ENCODE measurements around the gene LRRC8C.

Gene LRRC8C

GRCh38 chr1:89668961-89669360 is 36.0 kb downstream of the LRRC8C start:
- H3K27me3 ChIP-seq (ENCODE audit: insufficient read depth, low read length) = no peaks in the 10 kb centered on the region
- H3K79me2 ChIP-seq (ENCODE audit: insufficient read depth, low read length) = no peaks in the 10 kb centered on the region
- H3K4me3 ChIP-seq (ENCODE audit: low read depth, low read length, poor library complexity, severe bottlenecking) = no peak overlapping the region
- no peaks in the 10 kb centered on the region; the same call in 1 of the 2 replicates for H3K36me3 ChIP-seq (ENCODE audit: insufficient read depth, low read length)
- TF ChIP-seq, protein P1, sequence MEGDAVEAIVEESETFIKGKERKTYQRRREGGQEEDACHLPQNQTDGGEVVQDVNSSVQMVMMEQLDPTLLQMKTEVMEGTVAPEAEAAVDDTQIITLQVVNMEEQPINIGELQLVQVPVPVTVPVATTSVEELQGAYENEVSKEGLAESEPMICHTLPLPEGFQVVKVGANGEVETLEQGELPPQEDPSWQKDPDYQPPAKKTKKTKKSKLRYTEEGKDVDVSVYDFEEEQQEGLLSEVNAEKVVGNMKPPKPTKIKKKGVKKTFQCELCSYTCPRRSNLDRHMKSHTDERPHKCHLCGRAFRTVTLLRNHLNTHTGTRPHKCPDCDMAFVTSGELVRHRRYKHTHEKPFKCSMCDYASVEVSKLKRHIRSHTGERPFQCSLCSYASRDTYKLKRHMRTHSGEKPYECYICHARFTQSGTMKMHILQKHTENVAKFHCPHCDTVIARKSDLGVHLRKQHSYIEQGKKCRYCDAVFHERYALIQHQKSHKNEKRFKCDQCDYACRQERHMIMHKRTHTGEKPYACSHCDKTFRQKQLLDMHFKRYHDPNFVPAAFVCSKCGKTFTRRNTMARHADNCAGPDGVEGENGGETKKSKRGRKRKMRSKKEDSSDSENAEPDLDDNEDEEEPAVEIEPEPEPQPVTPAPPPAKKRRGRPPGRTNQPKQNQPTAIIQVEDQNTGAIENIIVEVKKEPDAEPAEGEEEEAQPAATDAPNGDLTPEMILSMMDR (IDR thresholded peaks at IDR 0.05; ENCODE audit: low read length) = no peak
- TF ChIP-seq EZH2 (IDR thresholded peaks at IDR 0.05; ENCODE audit: borderline replicate concordance, low read length) = no peak
- peak overlapping the region; percentile 18 for H3K27ac ChIP-seq (ENCODE audit: low read depth, low read length, poor library complexity, severe bottlenecking)
- H3F3A ChIP-seq (ENCODE audit: insufficient read depth, low read length) = no peaks in the 10 kb centered on the region
- H4K20me1 ChIP-seq (ENCODE audit: insufficient read depth, low read length) = no peaks in the 10 kb centered on the region
- no peaks in the 10 kb centered on the region for H3K9me2 ChIP-seq (ENCODE audit: low read depth, low read length)
- no peak overlapping the region for H2AFZ ChIP-seq (ENCODE audit: low read length)
- H3K4me2 ChIP-seq (ENCODE audit: low read length) = no peak overlapping the region
- no peaks in the 10 kb centered on the region for H3K9me3 ChIP-seq (ENCODE audit: low read length)
- peaks cover 46% of the 10 kb centered on the region for H3K4me1 ChIP-seq (ENCODE audit: insufficient read depth, low read length, severe bottlenecking)
- H3K9ac ChIP-seq (ENCODE audit: low read length) = no peak overlapping the region

DNA sequence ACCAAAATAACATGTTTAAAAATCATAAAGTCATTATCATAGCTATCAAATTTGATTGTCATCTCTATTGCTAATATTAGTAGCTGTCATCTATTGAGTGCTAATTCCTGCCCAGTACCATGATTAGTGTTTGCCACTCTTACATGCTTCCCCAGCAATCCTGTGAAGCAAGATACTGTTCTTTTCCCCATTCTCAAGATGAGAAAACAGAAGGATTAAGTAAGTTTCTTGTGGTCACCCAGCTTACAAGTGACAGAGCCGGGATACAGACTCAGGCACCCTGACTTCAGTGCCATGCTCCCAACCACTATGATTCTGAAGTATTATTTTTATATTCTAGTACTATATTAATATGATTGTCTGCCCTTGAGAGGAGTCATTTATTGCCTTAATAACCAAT is 36.5 kb downstream of the LRRC8C start:
- H3K36me3 ChIP-seq (ENCODE audit: insufficient read depth, low read length) = no peaks in the 10 kb centered on the region; the same call in 1 of the 2 replicates
- H3K79me2 ChIP-seq (ENCODE audit: insufficient read depth, low read length) = no peaks in the 10 kb centered on the region
- H3K9me3 ChIP-seq (ENCODE audit: low read length) = no peaks in the 10 kb centered on the region
- H3K9ac ChIP-seq (ENCODE audit: low read length) = no peak overlapping the region
- no peaks in the 10 kb centered on the region for H4K20me1 ChIP-seq (ENCODE audit: insufficient read depth, low read length)
- H3K4me2 ChIP-seq (ENCODE audit: low read length) = peak overlapping the region; percentile 52; the same call in 1 of the 2 replicates
- peaks cover 46% of the 10 kb centered on the region for H3K4me1 ChIP-seq (ENCODE audit: insufficient read depth, low read length, severe bottlenecking)
- no peaks in the 10 kb centered on the region for H3K27me3 ChIP-seq (ENCODE audit: insufficient read depth, low read length)
- H3F3A ChIP-seq (ENCODE audit: insufficient read depth, low read length) = no peaks in the 10 kb centered on the region
- H3K27ac ChIP-seq (ENCODE audit: low read depth, low read length, poor library complexity, severe bottlenecking) = peak overlapping the region; percentile 53
- H2AFZ ChIP-seq (ENCODE audit: low read length) = no peak overlapping the region
- TF ChIP-seq, protein P1 (IDR thresholded peaks at IDR 0.05; ENCODE audit: low read length) = no peak
- TF ChIP-seq EZH2 (IDR thresholded peaks at IDR 0.05; ENCODE audit: borderline replicate concordance, low read length) = no peak
- H3K4me3 ChIP-seq (ENCODE audit: low read depth, low read length, poor library complexity, severe bottlenecking) = no peak overlapping the region
- H3K9me2 ChIP-seq (ENCODE audit: low read depth, low read length) = no peaks in the 10 kb centered on the region

DNA sequence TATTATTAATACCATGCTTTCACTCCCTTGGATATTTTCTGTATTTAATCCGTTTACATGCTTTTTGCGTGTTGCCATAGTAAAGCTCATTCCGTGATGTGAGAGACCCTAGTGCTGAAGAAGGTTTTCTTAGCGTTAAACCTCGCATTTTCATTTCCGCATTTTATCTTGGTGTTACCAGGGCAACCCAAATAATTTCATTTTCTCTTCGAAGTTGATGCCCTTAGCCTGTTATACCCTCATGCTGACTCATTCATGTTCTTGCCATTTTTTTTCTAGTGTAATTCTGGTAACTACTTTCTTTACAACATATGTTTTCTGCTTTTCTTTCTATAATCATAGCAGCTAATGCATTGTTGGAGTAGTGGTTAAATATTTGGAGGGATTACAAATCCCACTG is 37.2 kb downstream of the LRRC8C start:
- no peak overlapping the region for H3K9ac ChIP-seq (ENCODE audit: low read length)
- H3K36me3 ChIP-seq (ENCODE audit: insufficient read depth, low read length) = no peaks in the 10 kb centered on the region; the same call in 1 of the 2 replicates
- H3F3A ChIP-seq (ENCODE audit: insufficient read depth, low read length) = no peaks in the 10 kb centered on the region
- H3K4me3 ChIP-seq (ENCODE audit: low read depth, low read length, poor library complexity, severe bottlenecking) = no peak overlapping the region
- TF ChIP-seq EZH2 (IDR thresholded peaks at IDR 0.05; ENCODE audit: borderline replicate concordance, low read length) = no peak
- TF ChIP-seq, protein P1 (IDR thresholded peaks at IDR 0.05; ENCODE audit: low read length) = no peak
- peak overlapping the region; percentile 53 for H3K27ac ChIP-seq (ENCODE audit: low read depth, low read length, poor library complexity, severe bottlenecking)
- H2AFZ ChIP-seq (ENCODE audit: low read length) = no peak overlapping the region
- H4K20me1 ChIP-seq (ENCODE audit: insufficient read depth, low read length) = no peaks in the 10 kb centered on the region
- H3K9me2 ChIP-seq (ENCODE audit: low read depth, low read length) = no peaks in the 10 kb centered on the region
- H3K9me3 ChIP-seq (ENCODE audit: low read length) = no peaks in the 10 kb centered on the region
- no peaks in the 10 kb centered on the region for H3K27me3 ChIP-seq (ENCODE audit: insufficient read depth, low read length)
- H3K79me2 ChIP-seq (ENCODE audit: insufficient read depth, low read length) = no peaks in the 10 kb centered on the region
- peaks cover 46% of the 10 kb centered on the region for H3K4me1 ChIP-seq (ENCODE audit: insufficient read depth, low read length, severe bottlenecking)
- H3K4me2 ChIP-seq (ENCODE audit: low read length) = peak overlapping the region; percentile 52

All from OCI-LY1 (cell line).